NCI-H82 treated with DMSO at 0.1 percent for 48 hours (cell line): ENCODE measurements around the gene CCDC51.
"Not testable (repeated sequence)": the region's sequence is repeated elsewhere in the genome, so short reads cannot be mapped to it uniquely, and the experiment has no call there.

Source experiments
- DNase-seq: peaks from one replicate; lab custom pipeline; 2025; ENCODE audit not compliant: unreplicated experiment; lab: John Stamatoyannopoulos, UW

CCDC51 gene

DNA sequence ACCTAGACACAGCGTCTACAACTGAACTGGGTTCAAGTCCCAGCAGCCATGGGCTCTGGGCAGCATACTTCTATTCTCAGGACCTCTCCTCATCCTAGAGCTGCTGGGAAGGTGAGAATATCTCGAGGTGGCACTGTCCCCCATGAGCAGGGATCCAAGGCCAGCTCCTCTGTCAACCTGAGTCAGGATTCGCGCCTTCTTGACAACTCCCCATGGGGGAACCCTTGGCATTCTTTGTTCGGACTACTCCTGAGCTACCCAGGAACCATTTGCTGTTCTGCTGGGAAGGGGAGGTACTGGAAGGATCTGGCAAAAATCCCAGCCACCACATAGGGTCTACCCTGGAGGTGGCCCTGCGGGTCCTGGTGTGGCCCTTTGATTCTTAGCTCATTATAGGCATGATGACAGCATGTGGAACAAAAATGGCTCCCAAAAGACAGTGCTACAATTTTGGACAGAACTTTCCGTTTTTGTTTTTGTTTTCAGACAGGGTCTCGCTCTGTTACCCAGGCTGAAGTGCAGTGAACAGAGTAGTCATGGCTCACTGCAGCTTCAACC is 32.3 kb downstream of the CCDC51 start:
- DNase-seq = no peak

DNA sequence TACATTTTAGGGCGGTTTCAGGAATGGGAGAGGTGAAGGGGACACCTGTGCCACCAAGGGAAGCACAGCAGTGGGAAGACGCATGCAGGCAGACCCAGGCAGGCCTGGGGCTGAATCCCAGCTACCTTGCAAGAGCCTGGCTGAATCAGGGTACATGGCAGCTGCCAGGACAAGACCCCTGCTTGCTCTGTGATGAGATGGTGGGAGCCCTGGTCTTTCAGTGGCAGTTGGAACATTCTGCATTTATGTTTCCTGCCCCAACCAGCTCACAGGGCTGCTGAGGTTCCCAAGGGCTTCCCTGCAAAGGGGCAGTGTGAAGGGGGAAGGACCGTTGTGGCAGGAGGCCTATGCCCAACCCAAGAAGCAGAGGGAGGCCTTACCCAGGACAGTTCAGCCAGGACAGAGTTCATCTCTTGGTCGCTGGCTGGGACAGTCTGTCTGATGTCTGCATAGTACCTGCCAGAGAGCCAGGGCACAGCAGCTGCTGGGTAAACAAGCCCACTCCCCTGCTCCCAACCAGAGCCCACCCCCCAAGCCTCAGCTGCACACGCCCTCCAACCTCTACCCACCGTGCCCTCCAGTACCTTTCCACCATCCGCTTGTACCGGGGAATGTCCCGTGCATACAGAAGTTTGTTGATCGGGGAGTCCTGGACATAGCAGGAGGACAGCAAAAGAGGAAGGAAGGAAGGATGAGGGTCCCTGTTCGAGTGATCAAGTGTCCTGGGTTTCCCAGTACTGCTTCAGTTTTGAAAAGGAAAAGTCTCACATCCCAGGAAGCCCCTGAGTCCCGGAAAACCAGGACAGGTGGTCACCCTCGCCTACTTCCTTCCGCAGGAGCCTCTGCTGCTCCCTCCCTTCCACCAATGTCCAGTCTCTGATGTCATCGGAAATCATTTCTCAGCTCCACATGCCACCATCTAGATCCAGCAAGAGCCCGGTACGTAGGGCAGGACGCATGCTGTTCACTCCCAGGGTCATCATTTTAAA is 33.2 kb downstream of the CCDC51 start:
- no peak for DNase-seq

GRCh38 chr3:48405971-48406370 is 33.9 kb downstream of the CCDC51 start:
- no peak for DNase-seq

GRCh38 chr3:48405343-48405881 is 34.5 kb downstream of the CCDC51 start:
- DNase-seq = no peak

GRCh38 chr3:48404440-48405342 is 35.2 kb downstream of the CCDC51 start:
- no peak for DNase-seq

- no peak for DNase-seq
Observed at GRCh38 chr3:48403533-48404439, 36.1 kb downstream of the CCDC51 start.

DNA sequence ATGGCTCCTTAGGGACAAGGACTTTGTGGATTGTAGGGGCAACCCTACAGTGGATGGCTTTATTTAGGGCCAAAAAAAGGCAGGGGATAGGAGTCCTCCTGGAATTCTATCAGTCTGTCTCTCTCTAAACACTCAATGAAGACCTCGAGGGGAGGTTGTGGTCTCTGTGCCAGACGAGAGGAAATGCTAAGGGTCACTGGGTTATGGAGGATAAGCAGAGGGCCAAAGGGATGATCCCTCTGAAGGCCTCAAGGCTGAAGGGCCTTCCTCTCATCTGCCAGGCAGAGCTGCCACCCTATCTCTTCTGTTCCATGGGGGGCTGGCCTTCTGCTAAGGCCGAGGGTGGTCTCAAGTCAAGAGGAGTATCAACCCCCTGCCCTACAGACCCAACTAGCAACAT is 37.0 kb downstream of the CCDC51 start:
- DNase-seq = no peak

- DNase-seq = no peak
Observed at GRCh38 chr3:48402281-48402732, 37.6 kb downstream of the CCDC51 start.

GRCh38 chr3:48401434-48401901 is 38.5 kb downstream of the CCDC51 start:
- not testable (repeated sequence) for DNase-seq

GRCh38 chr3:48400824-48401433 is 39.0 kb downstream of the CCDC51 start:
- DNase-seq = no peak

GRCh38 chr3:48399387-48400172 is 40.3 kb downstream of the CCDC51 start:
- DNase-seq = no peak

- no peak for DNase-seq
Observed at GRCh38 chr3:48398701-48399386, 41.1 kb downstream of the CCDC51 start.

- no peak for DNase-seq
Observed at GRCh38 chr3:48397767-48398681, 41.9 kb downstream of the CCDC51 start.

DNA sequence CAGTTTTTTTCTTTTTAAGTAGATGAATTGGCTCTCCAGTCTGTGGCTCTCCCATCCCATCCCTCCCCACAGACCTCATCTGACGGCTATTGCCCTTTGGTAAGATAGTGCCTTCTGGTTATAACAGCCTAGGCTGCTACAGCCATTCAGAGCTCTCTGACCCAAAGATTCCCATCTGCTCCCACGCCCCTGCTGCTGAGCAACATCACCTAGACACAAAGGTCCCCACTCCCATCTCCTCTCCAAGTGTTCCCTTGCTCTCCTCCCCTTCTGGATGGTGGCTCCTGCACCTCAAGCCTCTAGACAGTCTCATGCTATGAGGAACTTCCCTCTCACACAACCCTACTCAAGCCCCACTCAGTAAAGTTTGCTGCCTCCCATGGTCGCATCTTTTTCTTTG is 44.2 kb downstream of the CCDC51 start:
- no peak for DNase-seq

DNA sequence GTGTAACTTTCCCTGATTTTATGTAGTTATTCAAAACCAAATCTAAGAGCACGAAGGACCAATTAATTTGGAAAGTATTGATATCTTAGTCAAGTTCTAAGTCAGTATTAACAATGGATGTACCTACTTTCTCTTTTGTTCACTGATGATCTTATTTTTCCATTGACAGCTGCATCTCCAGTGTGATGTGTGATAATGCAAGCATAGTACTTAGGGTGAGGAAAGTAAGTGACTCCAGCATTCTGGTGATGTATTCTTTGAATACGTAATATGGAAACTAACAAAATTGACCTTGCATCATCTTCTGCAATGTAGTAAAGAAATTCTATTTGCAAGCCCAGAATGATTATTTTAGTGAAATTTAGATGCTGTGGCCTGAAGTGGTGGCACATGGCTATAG is 45.5 kb downstream of the CCDC51 start:
- no peak for DNase-seq

- DNase-seq = no peak
Observed at GRCh38 chr3:48388966-48389365, 51.0 kb downstream of the CCDC51 start.

DNA sequence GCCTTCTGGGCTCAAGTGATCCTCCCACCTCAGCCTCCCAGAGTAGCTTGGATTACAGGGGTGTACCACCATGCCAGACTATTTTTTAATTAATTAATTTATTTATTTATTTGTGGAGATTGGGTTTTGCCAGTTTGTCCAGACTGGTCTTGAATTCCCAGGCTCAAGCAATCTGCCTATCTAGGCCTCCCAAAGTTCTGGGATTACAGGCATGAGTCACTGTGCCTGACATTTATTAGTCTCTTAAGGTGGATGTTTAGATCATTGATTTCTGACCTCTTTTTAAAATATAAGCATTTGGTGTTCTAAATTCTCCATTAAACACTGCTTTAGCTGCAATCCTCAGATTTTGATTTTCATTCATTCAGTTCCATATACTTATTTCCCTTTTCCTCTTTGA is 52.3 kb downstream of the CCDC51 start:
- DNase-seq = no peak
